ENCODE data around the gene MCHR1. TPM values are rescaled to one million over a fixed set of nuclear protein-coding genes. Genes with fewer than 3 reads are reported as not detected.

The MCHR1 gene
- total RNA-seq, 1 experiment from 2014 or later = not detected

GRCh38 chr22:40707154-40707553 is 27.9 kb downstream of the MCHR1 start:
- DNase-seq (ENCODE audit: low read depth, low spot score) (no peak), ATAC-seq (no peak)
- ChIA-PET POLR2A (no interaction called here), RAD21 (ENCODE audit: low non-redundant PET in 1 of 2, low total read pairs in 2 of 2, uncharacterized antibody in 2 of 2, unreplicated experiment in 2 of 2) (no interaction called here), CTCF (no interaction called here)
- Histone ChIP-seq H3K4me2 (ENCODE audit: low read length) (no peak overlapping the region), H3K79me2 (ENCODE audit: insufficient read depth, low read length) (no peaks in the 10 kb centered on the region), H3K9ac (ENCODE audit: low read length) (no peak overlapping the region), H3K9me3 (ENCODE audit: control insufficient read depth in 1 of 2, insufficient read depth in 1 of 2, low read depth in 1 of 2, low read length in 2 of 2) (no peaks in the 10 kb centered on the region), H3K36me3 (ENCODE audit: control insufficient read depth in 1 of 2, insufficient read depth in 2 of 2, low read length in 2 of 2) (no peaks in the 10 kb centered on the region), H3K27me3 (ENCODE audit: insufficient read depth, low read length) (no peaks in the 10 kb centered on the region), H4K20me1 (ENCODE audit: insufficient read depth) (no peaks in the 10 kb centered on the region), H3K27ac (ENCODE audit: low read depth, low read length) (no peak overlapping the region), H2AFZ (ENCODE audit: low read depth, low read length, poor library complexity, severe bottlenecking) (no peak overlapping the region), H3K4me3 (replicated peaks in 1 of 2; ENCODE audit: low read depth in 1 of 2, low read length in 2 of 2) (no peak overlapping the region), H3K4me1 (ENCODE audit: control insufficient read depth in 1 of 2, insufficient read depth in 2 of 2, low read length in 2 of 2) (peaks cover 13 to 24% of the 10 kb centered on the region in 2 experiments), H3K9me2 (ENCODE audit: insufficient read depth) (no peaks in the 10 kb centered on the region)
- TF ChIP-seq ZNF274 (IDR thresholded peaks at IDR 0.05; ENCODE audit: low read depth, low read length) (no peak), CBX3 (IDR thresholded peaks at IDR 0.05; ENCODE audit: low read depth) (no peak), SIN3A (IDR thresholded peaks at IDR 0.05; ENCODE audit: low read depth) (no peak), ATF3 (IDR thresholded peaks at IDR 0.05) (no peak), CEBPB (IDR thresholded peaks at IDR 0.05; ENCODE audit: low read depth) (no peak), SP1 (IDR thresholded peaks at IDR 0.05; ENCODE audit: low read depth) (no peak), CTCF (IDR thresholded peaks at IDR 0.05 in 2 of 3, conservative IDR thresholded peaks at IDR 0.05 in 1 of 3; ENCODE audit: borderline replicate concordance in 1 of 3, insufficient read depth in 1 of 3, low read depth in 2 of 3, low read length in 2 of 3) (no peak)
- BruUV-seq (replicated peaks) = no TSS peak
- intact Hi-C loops (cut with micrococcal nuclease) = no loop called here

GRCh38 chr22:40708177-40708576 is 28.9 kb downstream of the MCHR1 start:
- CTCF ChIA-PET = no interaction called here
- TF ChIP-seq CBX3 (IDR thresholded peaks at IDR 0.05; ENCODE audit: low read depth) (no peak), POLR2AphosphoS5 (IDR thresholded peaks at IDR 0.05; ENCODE audit: low read depth, low read length) (no peak), ZFX (IDR thresholded peaks at IDR 0.05) (no peak), RAD21 (IDR thresholded peaks at IDR 0.05; ENCODE audit: low read depth) (no peak), ZBTB33 (IDR thresholded peaks at IDR 0.05; ENCODE audit: extremely low read depth, insufficient replicate concordance, low read length) (no peak), EGR1 (IDR thresholded peaks at IDR 0.05; ENCODE audit: low read depth) (no peak), POLR2A (IDR thresholded peaks at IDR 0.05; ENCODE audit: borderline replicate concordance, extremely low read depth, insufficient read depth, insufficient read length) (no peak), FOSL1 (IDR thresholded peaks at IDR 0.05; ENCODE audit: low read depth) (no peak), ZNF274 (IDR thresholded peaks at IDR 0.05; ENCODE audit: low read depth, low read length) (no peak), EZH2 (IDR thresholded peaks at IDR 0.05) (no peak), ELF1 (IDR thresholded peaks at IDR 0.05; ENCODE audit: borderline replicate concordance, low read depth) (no peak), SP1 (IDR thresholded peaks at IDR 0.05; ENCODE audit: low read depth) (no peak), JUND (IDR thresholded peaks at IDR 0.05) (no peak)

More at GRCh38 chr22:40708177-40708576, 28.9 kb downstream of the MCHR1 start:
- no peaks in the 10 kb centered on the region for H4K20me1 ChIP-seq (ENCODE audit: insufficient read depth)
- DNase-seq (ENCODE audit: low read depth, low spot score) (no peak), ATAC-seq (no peak)
- intact Hi-C loops (cut with micrococcal nuclease) = no loop called here
- H3K79me2 ChIP-seq (ENCODE audit: insufficient read depth, low read length) = no peaks in the 10 kb centered on the region
- no peaks in the 10 kb centered on the region for H3K36me3 ChIP-seq (ENCODE audit: control insufficient read depth in 1 of 2, insufficient read depth in 2 of 2, low read length in 2 of 2)
- no peaks in the 10 kb centered on the region for H3K27me3 ChIP-seq (ENCODE audit: insufficient read depth, low read length)
- H3K27ac ChIP-seq (ENCODE audit: low read depth, low read length) = no peak overlapping the region
- no peaks in the 10 kb centered on the region for H3K9me2 ChIP-seq (ENCODE audit: insufficient read depth)
- no peak overlapping the region for H3K4me3 ChIP-seq (replicated peaks in 1 of 2; ENCODE audit: low read depth in 1 of 2, low read length in 2 of 2)
- no peaks in the 10 kb centered on the region for H3K9me3 ChIP-seq (ENCODE audit: control insufficient read depth in 1 of 2, insufficient read depth in 1 of 2, low read depth in 1 of 2, low read length in 2 of 2)
- H3K9ac ChIP-seq (ENCODE audit: low read length) = no peak overlapping the region
- no peak overlapping the region for H2AFZ ChIP-seq (ENCODE audit: low read depth, low read length, poor library complexity, severe bottlenecking)
- H3K4me1 ChIP-seq (ENCODE audit: control insufficient read depth in 1 of 2, insufficient read depth in 2 of 2, low read length in 2 of 2) = peaks cover 13 to 27% of the 10 kb centered on the region in 2 experiments
- ChIA-PET POLR2A (no interaction called here), RAD21 (ENCODE audit: low non-redundant PET in 1 of 2, low total read pairs in 2 of 2, uncharacterized antibody in 2 of 2, unreplicated experiment in 2 of 2) (no interaction called here)
- no TSS peak for BruUV-seq (replicated peaks)
- no peak overlapping the region for H3K4me2 ChIP-seq (ENCODE audit: low read length)
